GM10266 (cell line): Measurements from ENCODE around the gene FSCN2.

Source experiments
- DNase-seq: peaks from one replicate; pipeline ENCODE4 v3.0.0; 2012; ENCODE audit errors: extremely low spot score
- TF ChIP-seq, protein P1 (sequence below): IDR thresholded peaks from 2 replicates; pipeline ENCODE4 v1.5.1; 2012; ENCODE audit warnings: mild to moderate bottlenecking, low read depth; ENCODE audit not compliant: control insufficient read depth, insufficient read depth; ENCODE audit errors: missing control alignments

FSCN2 gene

DNA sequence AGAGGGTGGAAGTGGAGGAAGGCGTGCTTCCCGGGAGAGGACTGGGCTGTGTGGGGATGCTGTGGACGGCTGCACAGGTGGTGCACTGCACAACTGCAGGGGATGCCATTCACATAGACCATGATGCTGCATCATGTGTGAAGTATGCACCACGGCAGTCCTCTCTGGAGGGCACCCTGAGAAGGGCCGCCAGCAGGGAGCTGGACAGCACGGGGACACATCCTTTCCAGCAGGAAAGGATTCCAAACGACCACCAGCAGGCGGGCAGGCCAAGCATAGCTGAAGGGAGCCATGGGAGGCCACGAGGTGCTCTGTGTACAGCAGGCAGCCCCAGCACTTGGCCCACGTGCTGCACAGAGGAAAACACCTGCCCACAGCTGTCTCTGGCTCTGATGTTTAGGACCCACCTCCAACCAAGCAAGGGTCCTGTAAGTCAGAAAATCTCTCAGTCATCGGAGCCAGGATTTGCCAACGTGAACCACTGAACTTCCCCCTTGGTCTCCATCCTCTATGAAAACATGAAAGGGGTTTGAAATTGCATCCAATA lies 25.6 kb upstream of the FSCN2 start:
- TF ChIP-seq, protein P1, sequence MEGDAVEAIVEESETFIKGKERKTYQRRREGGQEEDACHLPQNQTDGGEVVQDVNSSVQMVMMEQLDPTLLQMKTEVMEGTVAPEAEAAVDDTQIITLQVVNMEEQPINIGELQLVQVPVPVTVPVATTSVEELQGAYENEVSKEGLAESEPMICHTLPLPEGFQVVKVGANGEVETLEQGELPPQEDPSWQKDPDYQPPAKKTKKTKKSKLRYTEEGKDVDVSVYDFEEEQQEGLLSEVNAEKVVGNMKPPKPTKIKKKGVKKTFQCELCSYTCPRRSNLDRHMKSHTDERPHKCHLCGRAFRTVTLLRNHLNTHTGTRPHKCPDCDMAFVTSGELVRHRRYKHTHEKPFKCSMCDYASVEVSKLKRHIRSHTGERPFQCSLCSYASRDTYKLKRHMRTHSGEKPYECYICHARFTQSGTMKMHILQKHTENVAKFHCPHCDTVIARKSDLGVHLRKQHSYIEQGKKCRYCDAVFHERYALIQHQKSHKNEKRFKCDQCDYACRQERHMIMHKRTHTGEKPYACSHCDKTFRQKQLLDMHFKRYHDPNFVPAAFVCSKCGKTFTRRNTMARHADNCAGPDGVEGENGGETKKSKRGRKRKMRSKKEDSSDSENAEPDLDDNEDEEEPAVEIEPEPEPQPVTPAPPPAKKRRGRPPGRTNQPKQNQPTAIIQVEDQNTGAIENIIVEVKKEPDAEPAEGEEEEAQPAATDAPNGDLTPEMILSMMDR = no peak
- no peak for DNase-seq

- DNase-seq = no peak
- TF ChIP-seq, protein P1 = no peak
These were observed 24.6 kb upstream of the FSCN2 start for GRCh38 chr17:81503619-81504018.

GRCh38 chr17:81508639-81509206 lies 19.5 kb upstream of the FSCN2 start:
- TF ChIP-seq, protein P1 = no peak
- DNase-seq = no peak

GRCh38 chr17:81509207-81509971 lies 18.8 kb upstream of the FSCN2 start:
- TF ChIP-seq, protein P1 = no peak

GRCh38 chr17:81509972-81510784 lies 18.0 kb upstream of the FSCN2 start:
- no peak for DNase-seq
- TF ChIP-seq, protein P1 = no peak

More at GRCh38 chr17:81509207-81509971, 18.8 kb upstream of the FSCN2 start:
- no peak for DNase-seq

DNA sequence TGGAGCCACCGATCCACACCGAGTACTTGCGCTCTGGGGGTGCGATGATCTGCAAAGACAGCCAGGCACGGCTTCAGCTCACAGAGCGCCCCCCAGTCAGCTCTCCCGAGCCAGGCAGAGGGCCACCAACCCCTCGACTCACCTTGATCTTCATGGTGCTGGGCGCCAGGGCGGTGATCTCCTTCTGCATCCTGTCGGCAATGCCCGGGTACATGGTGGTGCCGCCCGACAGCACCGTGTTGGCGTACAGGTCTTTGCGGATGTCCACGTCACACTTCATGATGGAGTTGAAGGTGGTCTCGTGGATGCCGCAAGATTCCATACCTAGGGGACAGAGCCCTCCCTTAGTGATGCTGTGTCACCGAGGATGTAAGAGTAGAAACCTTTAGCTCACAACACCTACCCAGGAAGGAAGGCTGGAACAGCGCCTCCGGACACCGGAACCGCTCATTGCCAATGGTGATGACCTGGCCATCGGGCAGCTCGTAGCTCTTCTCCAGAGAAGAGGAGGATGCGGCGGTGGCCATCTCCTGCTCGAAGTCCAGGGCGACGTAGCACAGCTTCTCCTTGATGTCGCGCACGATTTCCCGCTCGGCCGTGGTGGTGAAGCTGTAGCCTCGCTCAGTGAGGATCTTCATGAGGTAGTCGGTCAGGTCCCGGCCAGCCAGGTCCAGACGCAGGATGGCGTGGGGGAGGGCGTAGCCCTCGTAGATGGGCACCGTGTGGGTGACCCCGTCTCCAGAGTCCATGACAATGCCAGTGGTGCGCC lies 17.2 kb upstream of the FSCN2 start:
- TF ChIP-seq, protein P1 = no peak
- no peak for DNase-seq
